Endodermal cell (in vitro differentiated cells): ENCODE data around the gene SH2D3C. TPM values are rescaled to one million over a fixed set of nuclear protein-coding genes. Genes with fewer than 3 reads are reported as not detected.

Experiments
- DNase-seq: peaks from one replicate; pipeline ENCODE4 v3.0.0-alpha.2; 2017
- H3K27ac ChIP-seq: 2 replicates; pipeline ENCODE4 v1.5.1; 2013; ENCODE audit warnings: mild to moderate bottlenecking, low read depth, low read length, moderate library complexity
- H3K27me3 ChIP-seq: 2 replicates; pipeline ENCODE4 v1.6.1; 2013; ENCODE audit warnings: mild to moderate bottlenecking, low read length, moderate library complexity; ENCODE audit not compliant: insufficient read depth, control insufficient read depth, poor library complexity, severe bottlenecking
- H3K36me3 ChIP-seq: 2 replicates; pipeline ENCODE4 v1.7.0; 2013; ENCODE audit warnings: mild to moderate bottlenecking, low read length, moderate library complexity; ENCODE audit not compliant: control insufficient read depth, insufficient read depth
- H3K4me1 ChIP-seq: one replicate; pipeline ENCODE4 v1.7.0; 2013; ENCODE audit warnings: low read length; ENCODE audit not compliant: control insufficient read depth, insufficient read depth
- H3K4me3 ChIP-seq: 2 replicates; pipeline ENCODE4 v1.5.1; 2013; ENCODE audit warnings: mild to moderate bottlenecking, low read length, moderate library complexity
- H3K9ac ChIP-seq: 2 replicates; pipeline ENCODE4 v1.6.1; 2013; ENCODE audit warnings: mild to moderate bottlenecking, low read length, moderate library complexity; ENCODE audit not compliant: poor library complexity, severe bottlenecking; ENCODE audit errors: extremely low read depth
- H3K9me3 ChIP-seq: 2 replicates; pipeline ENCODE4 v1.6.1; 2013; ENCODE audit warnings: mild to moderate bottlenecking, low read length, moderate library complexity; ENCODE audit not compliant: control insufficient read depth
- H3K27ac Mint-ChIP-seq: 2 replicates; pipeline ENCODE4 v1.8.0; 2020; ENCODE audit warnings: mixed read lengths
- H3K27me3 Mint-ChIP-seq: 2 replicates; pipeline ENCODE4 v1.8.0; 2021; ENCODE audit warnings: mild to moderate bottlenecking, mixed read lengths; ENCODE audit not compliant: insufficient read depth
- H3K36me3 Mint-ChIP-seq: 2 replicates; pipeline ENCODE4 v1.8.0; 2020; ENCODE audit warnings: low read depth, mixed read lengths
- H3K4me1 Mint-ChIP-seq: 2 replicates; pipeline ENCODE4 v1.8.0; 2020; ENCODE audit warnings: mixed read lengths
- H3K4me3 Mint-ChIP-seq: 2 replicates; pipeline ENCODE4 v1.8.0; 2020; ENCODE audit warnings: mild to moderate bottlenecking, moderate library complexity, mixed read lengths
- H3K9me3 Mint-ChIP-seq: 2 replicates; pipeline ENCODE4 v1.8.0; 2020; ENCODE audit warnings: mild to moderate bottlenecking, mixed read lengths
- CTCF ChIP-seq: fragments of 200-600 bp; sonication (generic); conservative IDR thresholded peaks from 2 replicates; pipeline ENCODE4 v1.5.0; 2021; ENCODE audit warnings: antibody characterized with exemption, mild to moderate bottlenecking
- WGBS, 2 experiments: methylation state at CpG; one replicate each; pipeline versions ENCODE4 v1.1.5 to v1.1.7; 2013; ENCODE audit warnings: missing lambda C conversion rate in 2 of 2, mixed read lengths in 1 of 2; ENCODE audit not compliant: insufficient coverage in 1 of 2, insufficient read length in 1 of 2; 5-methylcytosine and 5-hydroxymethylcytosine counted together
- total RNA-seq, 2 donors: library from RNA; stranded (reverse); fragmentation: NEBNext Ultra II Directional in 1 of 2; extraction: Animal tissue kit (Norgen Biotek cat#: 25700) in 1 of 2; gene quantifications; 2 replicates in 1 of 2; 3 replicates in 1 of 2; pipeline ENCODE4 v1.2.1, GENCODE V29; 2021

SH2D3C gene
- total RNA-seq, 2 donors from 2014 or later, result 0.77 to 1.4 TPM

GRCh38 chr9:127698386-127698785 is 80.1 kb downstream of the SH2D3C start:
- TF ChIP-seq CTCF, result no peak
- Mint-ChIP-seq H3K27me3 (no peaks in the 10 kb centered on the region), H3K9me3 (no peaks in the 10 kb centered on the region), H3K27ac (no peak overlapping the region), H3K36me3 (no peaks in the 10 kb centered on the region), H3K4me1 (no peaks in the 10 kb centered on the region), H3K4me3 (no peak overlapping the region)
- no peak overlapping the region for H3K27ac ChIP-seq
- no peaks in the 10 kb centered on the region for H3K36me3 ChIP-seq
- no peaks in the 10 kb centered on the region for H3K4me1 ChIP-seq
- DNase-seq, result no peak
- H3K27me3 ChIP-seq, result no peaks in the 10 kb centered on the region
- no peak overlapping the region for H3K9ac ChIP-seq
- no peaks in the 10 kb centered on the region for H3K9me3 ChIP-seq
- no peak overlapping the region for H3K4me3 ChIP-seq
- 83 to 95% methylated on average over 5 of the region's 5 CpGs for WGBS, 2 experiments

GRCh38 chr9:127697575-127697974 is 80.9 kb downstream of the SH2D3C start:
- no peaks in the 10 kb centered on the region for H3K4me1 Mint-ChIP-seq
- H3K27ac ChIP-seq, result no peak overlapping the region
- H3K9me3 ChIP-seq, result no peaks in the 10 kb centered on the region
- no peak overlapping the region for H3K4me3 ChIP-seq
- H3K36me3 Mint-ChIP-seq, result no peaks in the 10 kb centered on the region
- no peaks in the 10 kb centered on the region for H3K27me3 ChIP-seq
- no peak overlapping the region for H3K9ac ChIP-seq
- H3K27me3 Mint-ChIP-seq, result no peaks in the 10 kb centered on the region
- TF ChIP-seq CTCF, result no peak
- no peaks in the 10 kb centered on the region for H3K4me1 ChIP-seq
- H3K36me3 ChIP-seq, result no peaks in the 10 kb centered on the region
- 92 to 95% methylated on average over 3 to 5 of the region's 5 CpGs for WGBS, 2 experiments
- no peaks in the 10 kb centered on the region for H3K9me3 Mint-ChIP-seq
- no peak for DNase-seq
- H3K4me3 Mint-ChIP-seq, result no peak overlapping the region
- no peak overlapping the region for H3K27ac Mint-ChIP-seq

GRCh38 chr9:127694890-127695720 is 83.4 kb downstream of the SH2D3C start:
- no peak for DNase-seq
- Mint-ChIP-seq H3K4me3 (no peak overlapping the region), H3K27ac (no peak overlapping the region), H3K4me1 (no peaks in the 10 kb centered on the region), H3K9me3 (no peaks in the 10 kb centered on the region), H3K27me3 (no peaks in the 10 kb centered on the region), H3K36me3 (peaks cover 10% of the 10 kb centered on the region)
- TF ChIP-seq CTCF, result no peak
- no peak overlapping the region for H3K9ac ChIP-seq
- H3K36me3 ChIP-seq, result no peaks in the 10 kb centered on the region
- no peak overlapping the region for H3K4me3 ChIP-seq
- H3K9me3 ChIP-seq, result no peaks in the 10 kb centered on the region
- no peak overlapping the region for H3K27ac ChIP-seq
- H3K4me1 ChIP-seq, result no peaks in the 10 kb centered on the region
- H3K27me3 ChIP-seq, result no peaks in the 10 kb centered on the region
- WGBS, 2 experiments, result 92 to 94% methylated on average over 7 to 9 of the region's 9 CpGs
